Nephron progenitor cell (in vitro differentiated cells): ENCODE data around the gene FSD1.

Experiments
- DNase-seq: peaks from one replicate; pipeline ENCODE4 v3.0.0; 2021
- H3K27ac Mint-ChIP-seq: 2 replicates; pipeline ENCODE4 v1.8.0; 2021; ENCODE audit warnings: mild to moderate bottlenecking, moderate library complexity, mixed read lengths
- H3K27me3 Mint-ChIP-seq: 2 replicates; pipeline ENCODE4 v1.8.0; 2021; ENCODE audit warnings: mild to moderate bottlenecking, low read depth, mixed read lengths; ENCODE audit not compliant: poor library complexity
- H3K36me3 Mint-ChIP-seq: 2 replicates; pipeline ENCODE4 v1.8.0; 2021; ENCODE audit warnings: low read depth, mixed read lengths
- H3K4me1 Mint-ChIP-seq: 2 replicates; pipeline ENCODE4 v1.8.0; 2021; ENCODE audit warnings: mixed read lengths
- H3K4me3 Mint-ChIP-seq: 2 replicates; pipeline ENCODE4 v1.8.0; 2021; ENCODE audit warnings: mild to moderate bottlenecking, moderate library complexity, mixed read lengths
- H3K9me3 Mint-ChIP-seq: 2 replicates; pipeline ENCODE4 v1.8.0; 2021; ENCODE audit warnings: mild to moderate bottlenecking, moderate library complexity, mixed read lengths
- TF ChIP-seq, protein P1 (sequence below): fragments of 200-600 bp; sonication (generic); IDR thresholded peaks from 2 replicates; pipeline ENCODE4 v1.5.0; 2021; ENCODE audit warnings: antibody characterized with exemption

The FSD1 gene

DNA sequence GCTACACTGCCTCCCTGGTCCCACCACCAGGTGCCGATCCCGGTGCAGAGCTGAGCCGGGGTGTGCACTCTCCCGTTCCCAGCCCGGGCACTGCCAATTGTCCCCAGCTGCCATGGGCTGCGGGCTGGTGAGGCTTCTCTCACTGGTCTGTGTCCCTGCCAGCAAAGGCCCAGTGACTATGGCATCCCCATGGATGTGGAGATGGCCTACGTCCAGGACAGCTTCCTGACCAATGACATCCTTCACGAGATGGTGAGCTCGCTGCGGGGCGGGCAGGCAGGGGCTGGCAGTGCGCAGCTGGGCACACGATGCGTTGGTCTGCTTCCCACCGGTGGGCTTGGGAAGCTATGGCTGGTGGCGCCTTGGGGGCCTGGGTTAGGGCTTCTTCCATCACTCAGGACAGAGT is 53.5 kb downstream of the FSD1 start:
- peaks cover 5% of the 10 kb centered on the region for H3K36me3 Mint-ChIP-seq
- TF ChIP-seq, protein P1, sequence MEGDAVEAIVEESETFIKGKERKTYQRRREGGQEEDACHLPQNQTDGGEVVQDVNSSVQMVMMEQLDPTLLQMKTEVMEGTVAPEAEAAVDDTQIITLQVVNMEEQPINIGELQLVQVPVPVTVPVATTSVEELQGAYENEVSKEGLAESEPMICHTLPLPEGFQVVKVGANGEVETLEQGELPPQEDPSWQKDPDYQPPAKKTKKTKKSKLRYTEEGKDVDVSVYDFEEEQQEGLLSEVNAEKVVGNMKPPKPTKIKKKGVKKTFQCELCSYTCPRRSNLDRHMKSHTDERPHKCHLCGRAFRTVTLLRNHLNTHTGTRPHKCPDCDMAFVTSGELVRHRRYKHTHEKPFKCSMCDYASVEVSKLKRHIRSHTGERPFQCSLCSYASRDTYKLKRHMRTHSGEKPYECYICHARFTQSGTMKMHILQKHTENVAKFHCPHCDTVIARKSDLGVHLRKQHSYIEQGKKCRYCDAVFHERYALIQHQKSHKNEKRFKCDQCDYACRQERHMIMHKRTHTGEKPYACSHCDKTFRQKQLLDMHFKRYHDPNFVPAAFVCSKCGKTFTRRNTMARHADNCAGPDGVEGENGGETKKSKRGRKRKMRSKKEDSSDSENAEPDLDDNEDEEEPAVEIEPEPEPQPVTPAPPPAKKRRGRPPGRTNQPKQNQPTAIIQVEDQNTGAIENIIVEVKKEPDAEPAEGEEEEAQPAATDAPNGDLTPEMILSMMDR = no peak
- no peak overlapping the region for H3K4me3 Mint-ChIP-seq
- no peaks in the 10 kb centered on the region for H3K27me3 Mint-ChIP-seq
- no peaks in the 10 kb centered on the region for H3K9me3 Mint-ChIP-seq
- H3K4me1 Mint-ChIP-seq = peaks cover 13% of the 10 kb centered on the region
- DNase-seq = no peak
- H3K27ac Mint-ChIP-seq = no peak overlapping the region

DNA sequence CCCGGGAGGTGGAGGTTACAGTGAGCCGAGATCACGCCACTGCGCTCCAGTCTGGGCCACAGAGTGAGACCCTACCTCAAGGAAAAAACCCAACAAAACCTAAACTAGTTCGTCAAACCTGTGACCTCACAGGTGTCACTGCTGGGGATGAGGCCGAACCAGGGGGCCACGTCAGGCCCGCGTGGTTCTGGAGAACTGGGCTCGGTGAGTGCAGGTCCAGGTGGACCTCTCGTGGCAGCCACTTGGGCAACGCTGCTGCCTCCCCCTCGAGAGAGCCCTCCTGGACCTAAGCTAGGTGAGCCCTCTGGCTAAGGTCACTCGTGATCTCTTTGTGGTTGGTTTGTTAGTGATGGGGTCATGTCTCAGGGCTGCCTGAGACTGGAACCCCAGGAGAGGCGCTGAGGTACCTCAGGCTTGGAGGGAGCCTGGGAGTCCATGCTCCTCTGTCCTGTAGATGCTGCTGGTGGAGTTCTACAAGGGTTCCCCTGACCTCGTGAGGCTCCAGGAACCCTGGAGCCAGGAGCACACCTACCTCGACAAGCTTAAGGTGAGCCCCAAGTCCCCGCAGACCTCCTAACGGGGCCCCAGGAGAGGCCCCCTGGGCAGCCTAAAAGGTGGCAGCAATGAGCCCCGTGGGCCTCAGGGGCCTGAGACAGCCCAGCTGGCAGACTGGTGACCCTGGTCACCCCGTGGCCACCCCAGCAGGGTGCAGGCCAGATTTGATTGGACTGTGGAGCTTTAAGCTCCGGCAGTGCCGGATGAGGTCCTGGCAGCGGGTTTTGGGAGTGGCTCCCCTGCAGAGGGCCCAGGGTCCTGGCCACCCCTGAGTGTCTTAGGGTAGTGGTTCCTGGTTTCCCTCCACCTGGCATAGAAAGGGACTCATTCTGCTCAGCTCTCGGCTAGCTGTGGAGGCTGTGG is 54.6 kb downstream of the FSD1 start:
- no peak for DNase-seq

DNA sequence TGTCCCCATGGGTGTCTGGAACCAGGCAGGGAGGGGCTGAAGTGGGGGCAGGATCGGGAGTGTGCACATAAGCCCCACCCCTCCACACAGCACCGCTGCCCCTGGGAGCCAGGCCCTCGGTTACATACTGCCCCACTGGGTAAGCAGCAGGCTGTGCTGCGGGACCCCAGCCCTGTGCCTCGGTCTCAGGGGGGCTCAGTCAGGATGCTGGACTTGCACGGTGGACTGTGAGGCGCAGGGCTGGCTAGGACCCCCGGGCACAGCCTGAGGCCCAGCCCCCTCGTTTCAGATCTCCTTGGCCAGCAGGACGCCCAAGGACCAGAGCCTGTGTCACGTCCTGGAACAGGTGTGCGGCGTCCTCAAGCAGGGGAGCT is 55.2 kb downstream of the FSD1 start:
- H3K27me3 Mint-ChIP-seq = no peaks in the 10 kb centered on the region
- H3K9me3 Mint-ChIP-seq = no peaks in the 10 kb centered on the region
- DNase-seq = no peak
- TF ChIP-seq, protein P1 = no peak
- no peak overlapping the region for H3K4me3 Mint-ChIP-seq
- no peak overlapping the region for H3K27ac Mint-ChIP-seq
- H3K36me3 Mint-ChIP-seq = peaks cover 5% of the 10 kb centered on the region
- peaks cover 13% of the 10 kb centered on the region for H3K4me1 Mint-ChIP-seq

More for the DNA sequence above, 54.6 kb downstream of the FSD1 start:
- Mint-ChIP-seq H3K4me3 (no peak overlapping the region), H3K27me3 (no peaks in the 10 kb centered on the region), H3K9me3 (no peaks in the 10 kb centered on the region), H3K4me1 (peaks cover 13% of the 10 kb centered on the region), H3K36me3 (peaks cover 5% of the 10 kb centered on the region), H3K27ac (no peak overlapping the region)
- TF ChIP-seq, protein P1 = no peak

DNA sequence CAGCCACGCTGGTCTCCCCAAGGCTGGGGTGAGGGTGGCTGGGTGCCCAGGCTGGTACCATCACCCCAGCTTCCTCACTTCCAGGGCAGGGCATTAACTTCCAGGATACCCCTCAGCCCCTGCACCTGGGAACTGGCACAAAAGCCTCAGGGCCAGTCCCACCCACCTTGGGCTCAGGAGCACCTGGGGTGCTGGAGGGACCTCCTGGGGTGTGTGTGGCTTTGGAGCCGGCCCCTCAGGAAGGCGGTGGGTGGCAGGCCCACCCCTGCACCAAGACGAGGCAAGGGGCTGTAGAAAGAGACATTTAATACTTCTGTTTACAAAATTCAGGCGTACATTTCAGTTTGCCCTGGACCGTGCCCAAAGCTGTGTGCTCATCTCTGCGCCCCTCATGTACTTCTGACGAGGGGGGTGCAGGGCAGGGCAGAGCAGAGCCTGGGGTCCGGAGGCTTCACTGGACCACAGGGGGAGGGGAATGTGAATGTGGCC is 55.7 kb downstream of the FSD1 start:
- TF ChIP-seq, protein P1 = no peak
- H3K9me3 Mint-ChIP-seq = no peaks in the 10 kb centered on the region
- H3K4me1 Mint-ChIP-seq = peaks cover 13% of the 10 kb centered on the region
- DNase-seq = no peak
- peak overlapping the region; percentile 90 for H3K27ac Mint-ChIP-seq
- H3K4me3 Mint-ChIP-seq = no peak overlapping the region
- no peaks in the 10 kb centered on the region for H3K27me3 Mint-ChIP-seq
- H3K36me3 Mint-ChIP-seq = peaks cover 5% of the 10 kb centered on the region

DNA sequence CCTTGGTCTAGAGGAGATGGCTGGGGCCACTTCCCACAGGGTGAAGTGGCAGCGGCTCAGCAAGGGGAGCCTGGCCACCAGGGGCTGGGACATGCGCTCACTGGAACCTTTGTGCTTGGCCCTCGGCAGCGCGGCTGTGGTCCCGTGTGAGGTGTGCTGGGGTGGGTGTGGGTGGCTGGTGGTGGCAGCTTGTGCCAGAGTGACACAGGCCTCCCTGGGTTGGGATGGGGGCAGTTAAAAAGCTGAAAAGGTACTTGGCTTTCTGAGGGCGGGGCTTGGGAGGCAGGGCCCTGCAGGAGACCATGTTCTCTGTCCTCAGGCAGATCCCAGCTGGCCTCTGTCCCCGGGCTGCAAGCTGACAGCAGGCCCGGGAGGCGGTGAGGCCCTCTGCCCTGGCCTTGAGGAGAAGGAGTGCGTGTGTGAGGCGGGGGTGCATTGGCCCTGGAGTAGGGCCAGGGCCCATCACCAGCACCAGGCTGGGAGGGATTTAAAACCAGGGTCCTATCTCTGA is 56.3 kb downstream of the FSD1 start:
- TF ChIP-seq, protein P1 = no peak
- Mint-ChIP-seq H3K4me3 (no peak overlapping the region), H3K4me1 (peaks cover 13% of the 10 kb centered on the region), H3K9me3 (no peaks in the 10 kb centered on the region), H3K27ac (peak overlapping the region; percentile 90), H3K36me3 (peaks cover 5% of the 10 kb centered on the region), H3K27me3 (no peaks in the 10 kb centered on the region)
- DNase-seq = no peak
